HCT116 (cell line): ENCODE data around the gene UBAC2. TPM values are rescaled to one million over a fixed set of nuclear protein-coding genes. Genes with fewer than 3 reads are reported as not detected.
A peak's percentile ranks its signal among the peaks of the same experiment; 100 is the strongest.

Experiments
- ATAC-seq: fragments of 200-7000 bp; cut with Tn5 transposase; 2 replicates; pipeline ENCODE4 v1.9.1; 2020; ENCODE audit warnings: mild to moderate bottlenecking, moderate library complexity
- BruUV-seq: library from RNA; stranded (reverse); fragments of 400-500 nt; replicated peaks from 2 replicates; lab custom pipeline; 2021; lab: Mats Ljungman, UMichigan
- CTCF ChIA-PET: fragments of 300-600 bp; sonication (Branson Sonifier 250); formaldehyde crosslinking; loops from one replicate; lab custom pipeline; 2021; ENCODE audit warnings: antibody characterized with exemption; lab: Charles Lee
- POLR2A ChIA-PET: fragments of 300-600, 350-600 bp; sonication (Branson Sonifier 250); formaldehyde crosslinking; loops from one replicate; lab custom pipeline; 2021; ENCODE audit warnings: antibody characterized with exemption; lab: Charles Lee
- RAD21 ChIA-PET, 2 experiments: fragments of 300-600 bp; sonication (Branson Sonifier 250); formaldehyde crosslinking; loops; one replicate each; lab custom pipeline; 2023; ENCODE audit warnings: low total read pairs in 2 of 2; ENCODE audit not compliant: uncharacterized antibody in 2 of 2, unreplicated experiment in 2 of 2, low non-redundant PET in 1 of 2; lab: Charles Lee
- DNase-seq: peaks from one replicate; pipeline ENCODE4 v3.0.0-alpha.2; 2010; ENCODE audit warnings: low read depth, low spot score
- H2AFZ ChIP-seq: fragments of 200-600 bp; shearing (Covaris generic), sonication (generic); 2 replicates; pipeline ENCODE4 v1.6.1; 2017; ENCODE audit warnings: low read depth, mixed run types, mixed read lengths, antibody characterized with exemption, low read length; ENCODE audit not compliant: poor library complexity, severe bottlenecking
- H3K27ac ChIP-seq: 2 replicates; pipeline ENCODE4 v1.5.1; 2012; ENCODE audit warnings: low read depth, low read length
- H3K27me3 ChIP-seq: fragments of 200-600 bp; sonication (generic); 2 replicates; pipeline ENCODE4 v1.6.1; 2016; ENCODE audit warnings: mixed run types, low read length, mixed read lengths; ENCODE audit not compliant: insufficient read depth
- H3K36me3 ChIP-seq, 2 experiments: fragments of 200-500 bp in 1 of 2; fragments of 200-600 bp in 1 of 2; sonication (Bioruptor generic) in 1 of 2; sonication (generic) in 1 of 2; 2 replicates each; pipeline versions ENCODE4 v1.5.1 to v1.6.1; 2014 to 2016; ENCODE audit warnings: low read length in 2 of 2, inconsistent platforms in 1 of 2, mixed read lengths in 1 of 2, mixed run types in 1 of 2; ENCODE audit not compliant: insufficient read depth in 2 of 2, control insufficient read depth in 1 of 2
- H3K4me1 ChIP-seq, 2 experiments: fragments of 200-600 bp in 1 of 2; sonication (generic) in 1 of 2; 2 replicates each; pipeline versions ENCODE4 v1.5.1 to v1.6.1; 2012 to 2017; ENCODE audit warnings: low read length in 2 of 2, inconsistent platforms in 1 of 2, mild to moderate bottlenecking in 1 of 2, mixed read lengths in 1 of 2, mixed run types in 1 of 2, moderate library complexity in 1 of 2; ENCODE audit not compliant: insufficient read depth in 2 of 2, control insufficient read depth in 1 of 2
- H3K4me2 ChIP-seq: fragments of 200-600 bp; sonication (generic); 2 replicates; pipeline ENCODE4 v1.6.1; 2017; ENCODE audit warnings: mixed run types, low read length, mixed read lengths
- H3K4me3 ChIP-seq, 2 experiments: fragments of 200-600 bp in 1 of 2; sonication (generic) in 1 of 2; replicated peaks in 1 of 2; 2 replicates each; pipeline ENCODE4 v1.5.1; 2011 to 2016; ENCODE audit warnings: low read length in 2 of 2, control low read depth in 1 of 2, low read depth in 1 of 2, mild to moderate bottlenecking in 1 of 2, mixed read lengths in 1 of 2, mixed run types in 1 of 2
- H3K79me2 ChIP-seq: fragments of 200-600 bp; sonication (generic); 2 replicates; pipeline ENCODE4 v1.6.1; 2017; ENCODE audit warnings: mild to moderate bottlenecking, mixed run types, low read length, moderate library complexity, mixed read lengths; ENCODE audit not compliant: insufficient read depth
- H3K9ac ChIP-seq: fragments of 200-600 bp; sonication (generic); 2 replicates; pipeline ENCODE4 v1.6.1; 2016; ENCODE audit warnings: low read length, mixed read lengths
- H3K9me2 ChIP-seq: fragments of 200-600 bp; sonication (generic), shearing (Covaris generic); 2 replicates; pipeline ENCODE4 v1.6.1; 2017; ENCODE audit warnings: mixed run types, mild to moderate bottlenecking, moderate library complexity; ENCODE audit not compliant: insufficient read depth
- H3K9me3 ChIP-seq, 2 experiments: fragments of 200-500 bp in 1 of 2; fragments of 200-600 bp in 1 of 2; sonication (Bioruptor generic) in 1 of 2; sonication (generic) in 1 of 2; 2 replicates each; pipeline ENCODE4 v1.6.1; 2014 to 2017; ENCODE audit warnings: low read length in 2 of 2, mixed read lengths in 2 of 2, inconsistent platforms in 1 of 2, low read depth in 1 of 2, mild to moderate bottlenecking in 1 of 2, mixed run types in 1 of 2, moderate library complexity in 1 of 2; ENCODE audit not compliant: control insufficient read depth in 1 of 2, insufficient read depth in 1 of 2
- H4K20me1 ChIP-seq: fragments of 200-600 bp; sonication (generic), shearing (Covaris generic); 2 replicates; pipeline ENCODE4 v1.6.1; 2017; ENCODE audit warnings: mixed run types, mild to moderate bottlenecking, moderate library complexity; ENCODE audit not compliant: insufficient read depth
- CEBPB ChIP-seq: IDR thresholded peaks from 2 replicates; pipeline ENCODE4 v1.6.1; 2012; ENCODE audit warnings: low read depth
- EZH2phosphoT487 ChIP-seq: fragments of 200-600 bp; IDR thresholded peaks from 2 replicates; pipeline ENCODE4 v1.6.1; 2018; ENCODE audit warnings: antibody characterized with exemption, borderline replicate concordance
- FOSL1 ChIP-seq: IDR thresholded peaks from 2 replicates; pipeline ENCODE4 v1.6.1; 2012; ENCODE audit warnings: low read depth
- POLR2A ChIP-seq: IDR thresholded peaks from 2 replicates; pipeline ENCODE4 v1.7.0; 2011; ENCODE audit warnings: borderline replicate concordance; ENCODE audit not compliant: insufficient read depth, insufficient read length; ENCODE audit errors: extremely low read depth
- SIN3A ChIP-seq: IDR thresholded peaks from 2 replicates; pipeline ENCODE4 v1.6.1; 2012; ENCODE audit warnings: low read depth
- TCF7L2 ChIP-seq: IDR thresholded peaks from 2 replicates; pipeline ENCODE4 v1.7.0; 2011; ENCODE audit warnings: borderline replicate concordance, inconsistent platforms; ENCODE audit not compliant: insufficient read depth, insufficient read length; ENCODE audit errors: extremely low read depth
- YY1 ChIP-seq: IDR thresholded peaks from 2 replicates; pipeline ENCODE4 v1.6.1; 2011; ENCODE audit warnings: low read length, low read depth, moderate library complexity, mild to moderate bottlenecking; ENCODE audit not compliant: insufficient replicate concordance; ENCODE audit errors: extremely low read depth
- ZFX ChIP-seq: fragments of 450-650 bp; IDR thresholded peaks from 2 replicates; pipeline ENCODE4 v1.6.1; 2017
- intact Hi-C: fragments of 100-400 bp; cut with micrococcal nuclease; formaldehyde crosslinking; loops from 2 replicates; pipeline ENCODE4 v1.10.0; 2022
- total RNA-seq: library from RNA; stranded (reverse); gene quantifications from one replicate; pipeline ENCODE4 v1.2.1, GENCODE V29; 2021; ENCODE audit not compliant: unreplicated experiment
- TF ChIP-seq, protein P1 (sequence below): IDR thresholded peaks from 2 replicates; pipeline ENCODE4 v1.6.1; 2011; ENCODE audit warnings: mild to moderate bottlenecking, low read length, moderate library complexity; ENCODE audit not compliant: insufficient replicate concordance; ENCODE audit errors: extremely low read depth
- TF ChIP-seq, protein P2 (sequence below): IDR thresholded peaks from 2 replicates; pipeline ENCODE4 v1.6.1; 2012
- TF ChIP-seq, protein P3 (sequence below): IDR thresholded peaks from 2 replicates; pipeline ENCODE4 v1.6.1; 2012; ENCODE audit warnings: low read depth

Gene UBAC2
- total RNA-seq, 1 experiment from 2014 or later = 67.4 TPM

DNA sequence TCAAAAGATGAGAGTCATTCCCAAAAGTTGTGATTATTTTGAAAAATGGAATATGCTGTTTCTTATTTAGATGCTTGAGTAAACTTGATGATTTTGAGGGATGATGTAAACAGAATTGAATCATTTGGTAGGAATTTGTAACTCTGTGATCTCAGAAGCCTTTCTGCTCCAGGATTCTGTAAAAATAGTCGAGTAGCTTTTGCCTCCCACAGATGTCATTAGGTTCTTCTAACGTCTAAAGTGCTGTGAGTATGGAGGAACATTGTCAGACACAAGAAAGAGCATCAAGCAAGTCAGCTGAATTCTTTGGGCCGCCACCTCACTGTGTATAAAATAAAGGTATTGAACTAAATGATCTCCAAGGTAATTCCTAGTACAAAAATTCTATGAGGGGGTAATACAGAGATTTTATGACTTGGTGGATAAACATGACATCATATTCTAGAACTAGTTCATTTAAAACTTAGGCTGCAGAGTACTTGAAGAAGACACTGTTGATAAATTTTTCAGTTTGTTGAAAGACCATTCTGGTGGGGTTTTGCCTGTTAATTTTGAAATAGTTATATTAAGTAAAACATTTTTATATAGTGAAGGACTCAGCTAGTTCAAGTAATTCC lies 107.9 kb downstream of the UBAC2 start:
- CTCF ChIA-PET = no interaction called here
- Histone ChIP-seq H2AFZ (no peak overlapping the region), H4K20me1 (no peaks in the 10 kb centered on the region), H3K9ac (peak overlapping the region; percentile 35; the same call in 1 of the 2 replicates), H3K4me2 (peak overlapping the region; percentile 52), H3K9me3 (no peaks in the 10 kb centered on the region), H3K4me1 (peaks cover 49 to 78% of the 10 kb centered on the region in 2 experiments), H3K27ac (peak overlapping the region; percentile 39; the same call in 1 of the 2 replicates), H3K79me2 (peaks cover 28% of the 10 kb centered on the region), H3K4me3 (no peak overlapping the region), H3K9me2 (no peaks in the 10 kb centered on the region), H3K36me3 (0 out of 4 replicates have a peak, but pooled peaks cover 0 to 6% of the 10 kb centered on the region in 2 experiments), H3K27me3 (no peaks in the 10 kb centered on the region)
- intact Hi-C loops = no loop called here
- no peak for ATAC-seq
- RAD21 ChIA-PET = no interaction called here
- DNase-seq = no peak
- no TSS peak for BruUV-seq
- TF ChIP-seq, protein P1, sequence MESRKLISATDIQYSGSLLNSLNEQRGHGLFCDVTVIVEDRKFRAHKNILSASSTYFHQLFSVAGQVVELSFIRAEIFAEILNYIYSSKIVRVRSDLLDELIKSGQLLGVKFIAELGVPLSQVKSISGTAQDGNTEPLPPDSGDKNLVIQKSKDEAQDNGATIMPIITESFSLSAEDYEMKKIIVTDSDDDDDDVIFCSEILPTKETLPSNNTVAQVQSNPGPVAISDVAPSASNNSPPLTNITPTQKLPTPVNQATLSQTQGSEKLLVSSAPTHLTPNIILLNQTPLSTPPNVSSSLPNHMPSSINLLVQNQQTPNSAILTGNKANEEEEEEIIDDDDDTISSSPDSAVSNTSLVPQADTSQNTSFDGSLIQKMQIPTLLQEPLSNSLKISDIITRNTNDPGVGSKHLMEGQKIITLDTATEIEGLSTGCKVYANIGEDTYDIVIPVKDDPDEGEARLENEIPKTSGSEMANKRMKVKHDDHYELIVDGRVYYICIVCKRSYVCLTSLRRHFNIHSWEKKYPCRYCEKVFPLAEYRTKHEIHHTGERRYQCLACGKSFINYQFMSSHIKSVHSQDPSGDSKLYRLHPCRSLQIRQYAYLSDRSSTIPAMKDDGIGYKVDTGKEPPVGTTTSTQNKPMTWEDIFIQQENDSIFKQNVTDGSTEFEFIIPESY = no peak
- no peak for TF ChIP-seq FOSL1
- TF ChIP-seq SIN3A = no peak
- no peak for TF ChIP-seq YY1
- TF ChIP-seq, protein P2, sequence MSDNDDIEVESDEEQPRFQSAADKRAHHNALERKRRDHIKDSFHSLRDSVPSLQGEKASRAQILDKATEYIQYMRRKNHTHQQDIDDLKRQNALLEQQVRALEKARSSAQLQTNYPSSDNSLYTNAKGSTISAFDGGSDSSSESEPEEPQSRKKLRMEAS = no peak
- TF ChIP-seq EZH2phosphoT487 = no peak
- no peak for TF ChIP-seq TCF7L2
- TF ChIP-seq POLR2A = no peak
- no peak for TF ChIP-seq ZFX
- TF ChIP-seq CEBPB = no peak
- TF ChIP-seq, protein P3, sequence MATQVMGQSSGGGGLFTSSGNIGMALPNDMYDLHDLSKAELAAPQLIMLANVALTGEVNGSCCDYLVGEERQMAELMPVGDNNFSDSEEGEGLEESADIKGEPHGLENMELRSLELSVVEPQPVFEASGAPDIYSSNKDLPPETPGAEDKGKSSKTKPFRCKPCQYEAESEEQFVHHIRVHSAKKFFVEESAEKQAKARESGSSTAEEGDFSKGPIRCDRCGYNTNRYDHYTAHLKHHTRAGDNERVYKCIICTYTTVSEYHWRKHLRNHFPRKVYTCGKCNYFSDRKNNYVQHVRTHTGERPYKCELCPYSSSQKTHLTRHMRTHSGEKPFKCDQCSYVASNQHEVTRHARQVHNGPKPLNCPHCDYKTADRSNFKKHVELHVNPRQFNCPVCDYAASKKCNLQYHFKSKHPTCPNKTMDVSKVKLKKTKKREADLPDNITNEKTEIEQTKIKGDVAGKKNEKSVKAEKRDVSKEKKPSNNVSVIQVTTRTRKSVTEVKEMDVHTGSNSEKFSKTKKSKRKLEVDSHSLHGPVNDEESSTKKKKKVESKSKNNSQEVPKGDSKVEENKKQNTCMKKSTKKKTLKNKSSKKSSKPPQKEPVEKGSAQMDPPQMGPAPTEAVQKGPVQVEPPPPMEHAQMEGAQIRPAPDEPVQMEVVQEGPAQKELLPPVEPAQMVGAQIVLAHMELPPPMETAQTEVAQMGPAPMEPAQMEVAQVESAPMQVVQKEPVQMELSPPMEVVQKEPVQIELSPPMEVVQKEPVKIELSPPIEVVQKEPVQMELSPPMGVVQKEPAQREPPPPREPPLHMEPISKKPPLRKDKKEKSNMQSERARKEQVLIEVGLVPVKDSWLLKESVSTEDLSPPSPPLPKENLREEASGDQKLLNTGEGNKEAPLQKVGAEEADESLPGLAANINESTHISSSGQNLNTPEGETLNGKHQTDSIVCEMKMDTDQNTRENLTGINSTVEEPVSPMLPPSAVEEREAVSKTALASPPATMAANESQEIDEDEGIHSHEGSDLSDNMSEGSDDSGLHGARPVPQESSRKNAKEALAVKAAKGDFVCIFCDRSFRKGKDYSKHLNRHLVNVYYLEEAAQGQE = no peak
- POLR2A ChIA-PET = no interaction called here
